Loucy (cell line): ENCODE measurements around the gene SPDL1.

ENCODE experiments used
- H2AFZ ChIP-seq: fragments of 200-600 bp; sonication (generic); 2 replicates; pipeline ENCODE4 v1.6.0; 2016; ENCODE audit warnings: antibody characterized with exemption, mild to moderate bottlenecking, low read length, moderate library complexity
- H3F3A ChIP-seq: fragments of 200-600 bp; 2 replicates; pipeline ENCODE4 v1.6.0; 2016; ENCODE audit warnings: antibody characterized with exemption, low read depth, mild to moderate bottlenecking
- H3K27me3 ChIP-seq: fragments of 200-600 bp; sonication (generic); 2 replicates; pipeline ENCODE4 v1.6.1; 2014; ENCODE audit warnings: low read length, mild to moderate bottlenecking; ENCODE audit not compliant: insufficient read depth, poor library complexity, severe bottlenecking
- H3K36me3 ChIP-seq: fragments of 200-600 bp; sonication (generic); 2 replicates; pipeline ENCODE4 v1.6.1; 2016; ENCODE audit warnings: low read length; ENCODE audit not compliant: insufficient read depth
- H3K4me1 ChIP-seq: fragments of 200-600 bp; sonication (generic); 2 replicates; pipeline ENCODE4 v1.5.1; 2014; ENCODE audit warnings: low read length, mild to moderate bottlenecking; ENCODE audit not compliant: insufficient read depth, poor library complexity, severe bottlenecking
- H3K4me2 ChIP-seq: fragments of 200-600 bp; sonication (generic); 2 replicates; pipeline ENCODE4 v1.6.0; 2014; ENCODE audit warnings: antibody characterized with exemption, low read length, low read depth, mild to moderate bottlenecking; ENCODE audit not compliant: poor library complexity, severe bottlenecking
- H3K4me3 ChIP-seq: fragments of 200-600 bp; sonication (generic); 2 replicates; pipeline ENCODE4 v1.5.1; 2014; ENCODE audit warnings: low read length, mild to moderate bottlenecking, mixed read lengths; ENCODE audit not compliant: poor library complexity, severe bottlenecking
- H3K79me2 ChIP-seq: fragments of 200-600 bp; sonication (generic); 2 replicates; pipeline ENCODE4 v1.6.1; 2014; ENCODE audit warnings: low read length; ENCODE audit not compliant: insufficient read depth
- H3K9ac ChIP-seq: fragments of 200-600 bp; sonication (generic); 2 replicates; pipeline ENCODE4 v1.6.0; 2014; ENCODE audit warnings: mild to moderate bottlenecking, low read depth, low read length, moderate library complexity; ENCODE audit not compliant: poor library complexity, severe bottlenecking
- H3K9me2 ChIP-seq: fragments of 200-600 bp; sonication (generic); replicated peaks from 2 replicates; pipeline ENCODE4 v1.6.1; 2016; ENCODE audit warnings: low read depth, low read length, mixed read lengths
- H3K9me3 ChIP-seq: fragments of 200-600 bp; sonication (generic); 2 replicates; pipeline ENCODE4 v1.6.1; 2014; ENCODE audit warnings: mild to moderate bottlenecking, antibody characterized with exemption, low read length, low read depth; ENCODE audit not compliant: insufficient read depth
- H4K20me1 ChIP-seq: fragments of 200-600 bp; sonication (generic); 2 replicates; pipeline ENCODE4 v1.6.0; 2014; ENCODE audit warnings: antibody characterized with exemption, low read length, mild to moderate bottlenecking; ENCODE audit not compliant: insufficient read depth, poor library complexity, severe bottlenecking
- EZH2phosphoT487 ChIP-seq: fragments of 200-600 bp; IDR thresholded peaks from 2 replicates; pipeline ENCODE4 v1.6.1; 2018; ENCODE audit warnings: antibody characterized with exemption, mild to moderate bottlenecking, moderate library complexity, borderline replicate concordance
- TF ChIP-seq, protein P1 (sequence below): fragments of 200-600 bp; sonication (generic); conservative IDR thresholded peaks from 2 replicates; pipeline ENCODE4 v1.5.1; 2014; ENCODE audit warnings: mild to moderate bottlenecking, antibody characterized with exemption, low read length

SPDL1 gene

DNA sequence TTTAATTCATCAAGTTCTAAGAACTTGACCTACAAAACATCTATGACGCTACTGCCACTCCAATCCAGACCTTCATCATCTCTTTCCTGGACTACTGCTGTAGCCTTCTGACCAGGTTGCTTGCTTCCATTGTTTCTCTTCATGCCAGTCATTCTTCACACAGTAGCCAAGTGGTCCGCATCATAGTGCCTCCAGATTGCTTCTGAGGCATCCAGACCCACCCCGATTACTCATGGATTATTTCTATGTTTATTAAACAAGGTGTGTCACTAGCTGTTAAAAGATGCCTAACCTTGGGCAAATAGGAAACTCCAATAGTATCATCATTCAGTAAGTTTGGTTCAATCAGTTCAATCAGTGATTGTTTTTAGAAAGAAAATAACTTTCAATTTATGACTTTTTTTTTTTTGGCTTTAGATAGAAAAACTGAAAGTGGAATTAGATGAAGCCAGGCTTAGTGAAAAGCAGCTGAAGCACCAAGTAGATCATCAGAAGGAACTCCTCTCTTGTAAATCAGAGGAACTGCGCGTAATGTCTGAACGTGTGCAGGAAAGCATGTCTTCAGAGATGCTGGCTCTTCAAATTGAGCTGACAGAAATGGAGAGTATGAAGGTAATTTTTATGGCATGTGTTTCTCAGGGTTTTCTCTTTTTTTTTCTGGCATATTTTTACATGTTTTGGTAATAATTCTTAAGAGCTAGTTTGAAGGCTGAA lies 9.5 kb downstream of the SPDL1 start:
- Histone ChIP-seq H2AFZ (no peak overlapping the region), H3K36me3 (peaks cover 56% of the 10 kb centered on the region; the same call in 1 of the 2 replicates), H4K20me1 (no peaks in the 10 kb centered on the region), H3K4me1 (no peaks in the 10 kb centered on the region), H3K4me3 (no peak overlapping the region), H3K9me2 (no peaks in the 10 kb centered on the region), H3K4me2 (no peak overlapping the region), H3K79me2 (no peaks in the 10 kb centered on the region), H3K9ac (no peak overlapping the region), H3K9me3 (no peaks in the 10 kb centered on the region), H3F3A (no peaks in the 10 kb centered on the region), H3K27me3 (no peaks in the 10 kb centered on the region)
- TF ChIP-seq EZH2phosphoT487, result no peak
- TF ChIP-seq, protein P1, sequence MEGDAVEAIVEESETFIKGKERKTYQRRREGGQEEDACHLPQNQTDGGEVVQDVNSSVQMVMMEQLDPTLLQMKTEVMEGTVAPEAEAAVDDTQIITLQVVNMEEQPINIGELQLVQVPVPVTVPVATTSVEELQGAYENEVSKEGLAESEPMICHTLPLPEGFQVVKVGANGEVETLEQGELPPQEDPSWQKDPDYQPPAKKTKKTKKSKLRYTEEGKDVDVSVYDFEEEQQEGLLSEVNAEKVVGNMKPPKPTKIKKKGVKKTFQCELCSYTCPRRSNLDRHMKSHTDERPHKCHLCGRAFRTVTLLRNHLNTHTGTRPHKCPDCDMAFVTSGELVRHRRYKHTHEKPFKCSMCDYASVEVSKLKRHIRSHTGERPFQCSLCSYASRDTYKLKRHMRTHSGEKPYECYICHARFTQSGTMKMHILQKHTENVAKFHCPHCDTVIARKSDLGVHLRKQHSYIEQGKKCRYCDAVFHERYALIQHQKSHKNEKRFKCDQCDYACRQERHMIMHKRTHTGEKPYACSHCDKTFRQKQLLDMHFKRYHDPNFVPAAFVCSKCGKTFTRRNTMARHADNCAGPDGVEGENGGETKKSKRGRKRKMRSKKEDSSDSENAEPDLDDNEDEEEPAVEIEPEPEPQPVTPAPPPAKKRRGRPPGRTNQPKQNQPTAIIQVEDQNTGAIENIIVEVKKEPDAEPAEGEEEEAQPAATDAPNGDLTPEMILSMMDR, result no peak

DNA sequence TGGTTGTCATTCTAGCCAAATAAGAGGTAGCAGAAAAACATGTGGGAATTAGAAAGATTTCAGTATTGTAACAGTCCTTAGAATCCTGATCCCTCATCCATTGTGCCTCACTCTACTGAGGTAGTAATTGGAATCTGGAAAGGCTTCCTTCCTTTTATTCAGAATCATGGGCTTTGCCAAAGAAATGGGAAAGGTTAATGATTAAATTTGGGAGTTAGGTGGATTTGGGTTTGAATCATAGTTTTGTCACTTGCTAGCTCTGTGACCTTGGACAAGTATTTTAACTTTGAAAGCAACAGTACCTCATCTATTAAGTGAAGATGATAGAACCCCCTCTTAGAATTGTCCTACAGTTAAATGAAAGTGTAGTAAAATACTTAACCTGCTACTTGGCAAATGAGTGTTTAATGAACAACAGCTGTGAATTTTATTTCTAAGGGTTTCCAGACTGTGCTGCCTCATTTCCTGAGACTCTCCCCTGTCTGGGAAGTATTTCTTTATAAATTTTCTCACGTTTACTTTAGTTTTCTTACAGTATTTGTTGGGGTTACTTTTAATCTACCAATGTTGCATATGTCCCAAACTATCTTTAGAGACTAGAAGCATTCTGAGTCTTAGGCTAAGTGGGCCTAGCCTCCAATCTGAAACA lies 11.7 kb downstream of the SPDL1 start:
- no peaks in the 10 kb centered on the region for H3K27me3 ChIP-seq
- no peak overlapping the region for H2AFZ ChIP-seq
- H3K9me2 ChIP-seq, result no peaks in the 10 kb centered on the region
- H4K20me1 ChIP-seq, result no peaks in the 10 kb centered on the region
- no peaks in the 10 kb centered on the region for H3K4me1 ChIP-seq
- no peak overlapping the region for H3K4me2 ChIP-seq
- no peak for TF ChIP-seq EZH2phosphoT487
- H3K9me3 ChIP-seq, result no peaks in the 10 kb centered on the region
- H3K36me3 ChIP-seq, result peaks cover 54% of the 10 kb centered on the region; the same call in 1 of the 2 replicates
- no peak overlapping the region for H3K9ac ChIP-seq
- no peaks in the 10 kb centered on the region for H3K79me2 ChIP-seq
- no peak overlapping the region for H3K4me3 ChIP-seq
- no peaks in the 10 kb centered on the region for H3F3A ChIP-seq

DNA sequence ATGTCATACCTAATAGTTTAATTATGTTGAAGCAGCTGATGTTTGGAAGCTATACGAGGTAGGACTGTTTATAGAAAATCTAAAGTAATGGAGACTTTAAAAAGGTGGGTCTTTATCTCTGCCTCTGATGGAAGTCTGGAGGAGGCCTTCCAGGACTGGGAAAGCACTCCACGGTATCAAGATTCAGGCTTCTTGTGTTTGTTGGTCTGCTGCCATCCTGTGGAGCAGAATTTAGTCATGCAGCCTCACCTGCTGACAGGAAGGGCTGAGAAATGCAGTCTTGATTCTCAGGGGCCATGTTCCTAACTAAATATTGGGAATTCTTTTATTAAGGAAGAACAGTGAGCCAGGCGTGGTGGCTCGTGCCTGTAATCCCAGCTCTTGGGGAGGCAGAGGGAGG lies 15.9 kb downstream of the SPDL1 start:
- Histone ChIP-seq H3K9me2 (no peaks in the 10 kb centered on the region), H3F3A (no peaks in the 10 kb centered on the region), H3K4me2 (no peak overlapping the region), H3K27me3 (no peaks in the 10 kb centered on the region), H3K9me3 (no peaks in the 10 kb centered on the region), H3K4me3 (no peak overlapping the region), H3K4me1 (no peaks in the 10 kb centered on the region), H4K20me1 (no peaks in the 10 kb centered on the region), H3K36me3 (peaks cover 37% of the 10 kb centered on the region; the same call in 1 of the 2 replicates), H3K9ac (no peak overlapping the region), H2AFZ (no peak overlapping the region), H3K79me2 (no peaks in the 10 kb centered on the region)
- TF ChIP-seq EZH2phosphoT487, result no peak
- TF ChIP-seq, protein P1, result no peak
